HCT116 (cell line): ENCODE measurements around the gene CCS. TPM values are rescaled to one million over a fixed set of nuclear protein-coding genes. Genes with fewer than 3 reads are reported as not detected.

ENCODE experiments used
- ATAC-seq: fragments of 200-7000 bp; cut with Tn5 transposase; 2 replicates; pipeline ENCODE4 v1.9.1; 2020; ENCODE audit warnings: mild to moderate bottlenecking, moderate library complexity
- BruUV-seq: library from RNA; stranded (reverse); fragments of 400-500 nt; replicated peaks from 2 replicates; lab custom pipeline; 2021; lab: Mats Ljungman, UMichigan
- CTCF ChIA-PET: fragments of 300-600 bp; sonication (Branson Sonifier 250); formaldehyde crosslinking; loops from one replicate; lab custom pipeline; 2021; ENCODE audit warnings: antibody characterized with exemption; lab: Charles Lee
- POLR2A ChIA-PET: fragments of 300-600, 350-600 bp; sonication (Branson Sonifier 250); formaldehyde crosslinking; loops from one replicate; lab custom pipeline; 2021; ENCODE audit warnings: antibody characterized with exemption; lab: Charles Lee
- RAD21 ChIA-PET, 2 experiments: fragments of 300-600 bp; sonication (Branson Sonifier 250); formaldehyde crosslinking; loops; one replicate each; lab custom pipeline; 2023; ENCODE audit warnings: low total read pairs in 2 of 2; ENCODE audit not compliant: uncharacterized antibody in 2 of 2, unreplicated experiment in 2 of 2, low non-redundant PET in 1 of 2; lab: Charles Lee
- DNase-seq: peaks from one replicate; pipeline ENCODE4 v3.0.0-alpha.2; 2010; ENCODE audit warnings: low read depth, low spot score
- H2AFZ ChIP-seq: fragments of 200-600 bp; shearing (Covaris generic), sonication (generic); 2 replicates; pipeline ENCODE4 v1.6.1; 2017; ENCODE audit warnings: low read depth, mixed run types, mixed read lengths, antibody characterized with exemption, low read length; ENCODE audit not compliant: poor library complexity, severe bottlenecking
- H3K27ac ChIP-seq: 2 replicates; pipeline ENCODE4 v1.5.1; 2012; ENCODE audit warnings: low read depth, low read length
- H3K27me3 ChIP-seq: fragments of 200-600 bp; sonication (generic); 2 replicates; pipeline ENCODE4 v1.6.1; 2016; ENCODE audit warnings: mixed run types, low read length, mixed read lengths; ENCODE audit not compliant: insufficient read depth
- H3K36me3 ChIP-seq, 2 experiments: fragments of 200-500 bp in 1 of 2; fragments of 200-600 bp in 1 of 2; sonication (Bioruptor generic) in 1 of 2; sonication (generic) in 1 of 2; 2 replicates each; pipeline versions ENCODE4 v1.5.1 to v1.6.1; 2014 to 2016; ENCODE audit warnings: low read length in 2 of 2, inconsistent platforms in 1 of 2, mixed read lengths in 1 of 2, mixed run types in 1 of 2; ENCODE audit not compliant: insufficient read depth in 2 of 2, control insufficient read depth in 1 of 2
- H3K4me1 ChIP-seq, 2 experiments: fragments of 200-600 bp in 1 of 2; sonication (generic) in 1 of 2; 2 replicates each; pipeline versions ENCODE4 v1.5.1 to v1.6.1; 2012 to 2017; ENCODE audit warnings: low read length in 2 of 2, inconsistent platforms in 1 of 2, mild to moderate bottlenecking in 1 of 2, mixed read lengths in 1 of 2, mixed run types in 1 of 2, moderate library complexity in 1 of 2; ENCODE audit not compliant: insufficient read depth in 2 of 2, control insufficient read depth in 1 of 2
- H3K4me2 ChIP-seq: fragments of 200-600 bp; sonication (generic); 2 replicates; pipeline ENCODE4 v1.6.1; 2017; ENCODE audit warnings: mixed run types, low read length, mixed read lengths
- H3K4me3 ChIP-seq, 2 experiments: fragments of 200-600 bp in 1 of 2; sonication (generic) in 1 of 2; replicated peaks in 1 of 2; 2 replicates each; pipeline ENCODE4 v1.5.1; 2011 to 2016; ENCODE audit warnings: low read length in 2 of 2, control low read depth in 1 of 2, low read depth in 1 of 2, mild to moderate bottlenecking in 1 of 2, mixed read lengths in 1 of 2, mixed run types in 1 of 2
- H3K79me2 ChIP-seq: fragments of 200-600 bp; sonication (generic); 2 replicates; pipeline ENCODE4 v1.6.1; 2017; ENCODE audit warnings: mild to moderate bottlenecking, mixed run types, low read length, moderate library complexity, mixed read lengths; ENCODE audit not compliant: insufficient read depth
- H3K9ac ChIP-seq: fragments of 200-600 bp; sonication (generic); 2 replicates; pipeline ENCODE4 v1.6.1; 2016; ENCODE audit warnings: low read length, mixed read lengths
- H3K9me2 ChIP-seq: fragments of 200-600 bp; sonication (generic), shearing (Covaris generic); 2 replicates; pipeline ENCODE4 v1.6.1; 2017; ENCODE audit warnings: mixed run types, mild to moderate bottlenecking, moderate library complexity; ENCODE audit not compliant: insufficient read depth
- H3K9me3 ChIP-seq, 2 experiments: fragments of 200-500 bp in 1 of 2; fragments of 200-600 bp in 1 of 2; sonication (Bioruptor generic) in 1 of 2; sonication (generic) in 1 of 2; 2 replicates each; pipeline ENCODE4 v1.6.1; 2014 to 2017; ENCODE audit warnings: low read length in 2 of 2, mixed read lengths in 2 of 2, inconsistent platforms in 1 of 2, low read depth in 1 of 2, mild to moderate bottlenecking in 1 of 2, mixed run types in 1 of 2, moderate library complexity in 1 of 2; ENCODE audit not compliant: control insufficient read depth in 1 of 2, insufficient read depth in 1 of 2
- H4K20me1 ChIP-seq: fragments of 200-600 bp; sonication (generic), shearing (Covaris generic); 2 replicates; pipeline ENCODE4 v1.6.1; 2017; ENCODE audit warnings: mixed run types, mild to moderate bottlenecking, moderate library complexity; ENCODE audit not compliant: insufficient read depth
- ATF3 ChIP-seq: IDR thresholded peaks from 2 replicates; pipeline ENCODE4 v1.6.1; 2012
- CBX3 ChIP-seq: IDR thresholded peaks from 2 replicates; pipeline ENCODE4 v1.6.1; 2012; ENCODE audit warnings: low read depth
- CEBPB ChIP-seq: IDR thresholded peaks from 2 replicates; pipeline ENCODE4 v1.6.1; 2012; ENCODE audit warnings: low read depth
- EGR1 ChIP-seq: IDR thresholded peaks from 2 replicates; pipeline ENCODE4 v1.6.1; 2012; ENCODE audit warnings: low read depth
- ELF1 ChIP-seq: IDR thresholded peaks from 2 replicates; pipeline ENCODE4 v1.6.1; 2012; ENCODE audit warnings: low read depth, borderline replicate concordance
- EZH2 ChIP-seq: fragments of 200-600 bp; sonication (generic); IDR thresholded peaks from 2 replicates; pipeline ENCODE4 v1.6.1; 2017; ENCODE audit warnings: antibody characterized with exemption, mixed run types
- FOSL1 ChIP-seq: IDR thresholded peaks from 2 replicates; pipeline ENCODE4 v1.6.1; 2012; ENCODE audit warnings: low read depth
- JUND ChIP-seq: IDR thresholded peaks from 2 replicates; pipeline ENCODE4 v1.6.1; 2012
- POLR2A ChIP-seq: IDR thresholded peaks from 2 replicates; pipeline ENCODE4 v1.7.0; 2011; ENCODE audit warnings: borderline replicate concordance; ENCODE audit not compliant: insufficient read depth, insufficient read length; ENCODE audit errors: extremely low read depth
- POLR2AphosphoS5 ChIP-seq: IDR thresholded peaks from 2 replicates; pipeline ENCODE4 v1.6.1; 2011; ENCODE audit warnings: mild to moderate bottlenecking, low read depth, low read length, moderate library complexity
- RAD21 ChIP-seq: IDR thresholded peaks from 2 replicates; pipeline ENCODE4 v1.6.1; 2012; ENCODE audit warnings: low read depth, mild to moderate bottlenecking
- SIN3A ChIP-seq: IDR thresholded peaks from 2 replicates; pipeline ENCODE4 v1.6.1; 2012; ENCODE audit warnings: low read depth
- SP1 ChIP-seq: IDR thresholded peaks from 2 replicates; pipeline ENCODE4 v1.6.1; 2012; ENCODE audit warnings: low read depth
- TCF7L2 ChIP-seq: IDR thresholded peaks from 2 replicates; pipeline ENCODE4 v1.7.0; 2011; ENCODE audit warnings: borderline replicate concordance, inconsistent platforms; ENCODE audit not compliant: insufficient read depth, insufficient read length; ENCODE audit errors: extremely low read depth
- YY1 ChIP-seq: IDR thresholded peaks from 2 replicates; pipeline ENCODE4 v1.6.1; 2011; ENCODE audit warnings: low read length, low read depth, moderate library complexity, mild to moderate bottlenecking; ENCODE audit not compliant: insufficient replicate concordance; ENCODE audit errors: extremely low read depth
- ZBTB33 ChIP-seq: IDR thresholded peaks from 2 replicates; pipeline ENCODE4 v1.6.1; 2011; ENCODE audit warnings: mild to moderate bottlenecking, low read length, moderate library complexity; ENCODE audit not compliant: insufficient replicate concordance; ENCODE audit errors: extremely low read depth
- ZFX ChIP-seq: fragments of 450-650 bp; IDR thresholded peaks from 2 replicates; pipeline ENCODE4 v1.6.1; 2017
- ZNF274 ChIP-seq: fragments of 200-500 bp; sonication (Bioruptor generic); IDR thresholded peaks from 2 replicates; pipeline ENCODE4 v1.6.1; 2014; ENCODE audit warnings: mild to moderate bottlenecking, low read depth, low read length, inconsistent platforms
- intact Hi-C: fragments of 100-400 bp; cut with micrococcal nuclease; formaldehyde crosslinking; loops from 2 replicates; pipeline ENCODE4 v1.10.0; 2022
- total RNA-seq: library from RNA; stranded (reverse); gene quantifications from one replicate; pipeline ENCODE4 v1.2.1, GENCODE V29; 2021; ENCODE audit not compliant: unreplicated experiment
- TF ChIP-seq, protein P1 (sequence below): IDR thresholded peaks from 2 replicates; pipeline ENCODE4 v1.6.1; 2012; ENCODE audit warnings: low read depth
- TF ChIP-seq, protein P2 (sequence below): IDR thresholded peaks from 2 replicates; pipeline ENCODE4 v1.6.1; 2012

Gene CCS
- total RNA-seq, 1 experiment from 2014 or later = 40.6 TPM

DNA sequence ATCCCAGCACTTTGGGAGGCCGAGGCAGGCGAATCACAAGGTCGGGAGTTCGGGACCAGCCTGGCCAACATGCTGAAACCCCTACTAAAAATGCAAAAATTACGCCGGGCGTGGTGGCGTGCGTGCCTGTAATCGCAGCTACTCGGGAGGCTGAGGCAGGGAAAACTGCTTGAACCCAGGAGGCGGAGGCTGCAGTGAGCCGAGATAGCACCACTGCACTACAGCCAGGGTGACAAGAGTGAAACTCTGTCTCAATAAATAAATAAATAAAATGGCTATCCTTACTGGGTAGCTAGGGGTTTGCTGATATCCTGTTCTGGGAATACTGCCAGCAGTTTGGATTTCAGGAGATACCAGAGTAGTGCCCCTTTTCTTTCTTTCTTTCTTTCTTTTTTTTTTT lies 21.1 kb downstream of the CCS start:
- Histone ChIP-seq H3K36me3 (peaks cover 2 to 21% of the 10 kb centered on the region in 2 experiments; a peak in 3 of 4 replicates), H3K9me2 (no peaks in the 10 kb centered on the region), H3K9me3 (no peaks in the 10 kb centered on the region), H3K9ac (no peak overlapping the region), H3K4me1 (peaks cover 8 to 43% of the 10 kb centered on the region in 2 experiments; a peak in 3 of 4 replicates)
- TF ChIP-seq, protein P1, sequence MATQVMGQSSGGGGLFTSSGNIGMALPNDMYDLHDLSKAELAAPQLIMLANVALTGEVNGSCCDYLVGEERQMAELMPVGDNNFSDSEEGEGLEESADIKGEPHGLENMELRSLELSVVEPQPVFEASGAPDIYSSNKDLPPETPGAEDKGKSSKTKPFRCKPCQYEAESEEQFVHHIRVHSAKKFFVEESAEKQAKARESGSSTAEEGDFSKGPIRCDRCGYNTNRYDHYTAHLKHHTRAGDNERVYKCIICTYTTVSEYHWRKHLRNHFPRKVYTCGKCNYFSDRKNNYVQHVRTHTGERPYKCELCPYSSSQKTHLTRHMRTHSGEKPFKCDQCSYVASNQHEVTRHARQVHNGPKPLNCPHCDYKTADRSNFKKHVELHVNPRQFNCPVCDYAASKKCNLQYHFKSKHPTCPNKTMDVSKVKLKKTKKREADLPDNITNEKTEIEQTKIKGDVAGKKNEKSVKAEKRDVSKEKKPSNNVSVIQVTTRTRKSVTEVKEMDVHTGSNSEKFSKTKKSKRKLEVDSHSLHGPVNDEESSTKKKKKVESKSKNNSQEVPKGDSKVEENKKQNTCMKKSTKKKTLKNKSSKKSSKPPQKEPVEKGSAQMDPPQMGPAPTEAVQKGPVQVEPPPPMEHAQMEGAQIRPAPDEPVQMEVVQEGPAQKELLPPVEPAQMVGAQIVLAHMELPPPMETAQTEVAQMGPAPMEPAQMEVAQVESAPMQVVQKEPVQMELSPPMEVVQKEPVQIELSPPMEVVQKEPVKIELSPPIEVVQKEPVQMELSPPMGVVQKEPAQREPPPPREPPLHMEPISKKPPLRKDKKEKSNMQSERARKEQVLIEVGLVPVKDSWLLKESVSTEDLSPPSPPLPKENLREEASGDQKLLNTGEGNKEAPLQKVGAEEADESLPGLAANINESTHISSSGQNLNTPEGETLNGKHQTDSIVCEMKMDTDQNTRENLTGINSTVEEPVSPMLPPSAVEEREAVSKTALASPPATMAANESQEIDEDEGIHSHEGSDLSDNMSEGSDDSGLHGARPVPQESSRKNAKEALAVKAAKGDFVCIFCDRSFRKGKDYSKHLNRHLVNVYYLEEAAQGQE = no peak
- TF ChIP-seq JUND = no peak
- TF ChIP-seq, protein P2, sequence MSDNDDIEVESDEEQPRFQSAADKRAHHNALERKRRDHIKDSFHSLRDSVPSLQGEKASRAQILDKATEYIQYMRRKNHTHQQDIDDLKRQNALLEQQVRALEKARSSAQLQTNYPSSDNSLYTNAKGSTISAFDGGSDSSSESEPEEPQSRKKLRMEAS = no peak
- no peak for TF ChIP-seq ZNF274
- TF ChIP-seq RAD21 = no peak
- TF ChIP-seq TCF7L2 = no peak
- TF ChIP-seq CBX3 = no peak
- no peak for TF ChIP-seq ZFX
- TF ChIP-seq YY1 = no peak
- no peak for TF ChIP-seq POLR2AphosphoS5
- no peak for TF ChIP-seq SIN3A
- no peak for TF ChIP-seq ELF1
- no peak for TF ChIP-seq ATF3
- TF ChIP-seq EZH2 = no peak
- TF ChIP-seq POLR2A = no peak
- TF ChIP-seq FOSL1 = no peak
- no peak for TF ChIP-seq EGR1
- TF ChIP-seq SP1 = no peak
- TF ChIP-seq ZBTB33 = no peak
- TF ChIP-seq CEBPB = no peak
- TF ChIP-seq, all 23 proteins: peak for 0
- DNase-seq (no peak), ATAC-seq (no peak)
- POLR2A ChIA-PET = interaction anchor here (1.0 kb wide), 1 partner anchor 175 kb away, joined by 3 read pairs; the partner anchor contains the start of gene MRPL11
- H3K27me3 ChIP-seq = no peaks in the 10 kb centered on the region
- CTCF ChIA-PET = no interaction called here
- BruUV-seq = no TSS peak
- intact Hi-C loops = no loop called here
- H3K27ac ChIP-seq = no peak overlapping the region
- no peak overlapping the region for H3K4me2 ChIP-seq
- no peak overlapping the region for H2AFZ ChIP-seq
- RAD21 ChIA-PET = no interaction called here
- H3K79me2 ChIP-seq = peaks cover 35% of the 10 kb centered on the region
- H3K4me3 ChIP-seq = no peak overlapping the region
- H4K20me1 ChIP-seq = peaks cover 25% of the 10 kb centered on the region
